BE2C (cell line): ENCODE measurements around the gene DAPK1.

Experiments
- DNase-seq: peaks from one replicate; pipeline ENCODE4 v3.0.0-alpha.2; 2020
- H3K27me3 ChIP-seq: fragments of 250-450 bp; sonication (Bioruptor Pico); 2 replicates; pipeline ENCODE4 v1.5.1; 2020; ENCODE audit warnings: mild to moderate bottlenecking
- H3K36me3 ChIP-seq: fragments of 250-450 bp; sonication (Bioruptor Pico); 2 replicates; pipeline ENCODE4 v1.5.1; 2020; ENCODE audit warnings: mild to moderate bottlenecking
- H3K4me1 ChIP-seq: fragments of 250-450 bp; sonication (Bioruptor Pico); 2 replicates; pipeline ENCODE4 v1.5.1; 2020
- H3K4me3 ChIP-seq: 2 replicates; pipeline ENCODE4 v1.5.1; 2011; ENCODE audit warnings: low read depth, low read length
- H3K9me3 ChIP-seq: fragments of 250-450 bp; sonication (Bioruptor Pico); 2 replicates; pipeline ENCODE4 v1.5.1; 2020
- TF ChIP-seq, protein P1 (sequence below): IDR thresholded peaks from 2 replicates; pipeline ENCODE4 v1.5.1; 2012; ENCODE audit warnings: mild to moderate bottlenecking, low read depth, low read length

DAPK1 gene

DNA sequence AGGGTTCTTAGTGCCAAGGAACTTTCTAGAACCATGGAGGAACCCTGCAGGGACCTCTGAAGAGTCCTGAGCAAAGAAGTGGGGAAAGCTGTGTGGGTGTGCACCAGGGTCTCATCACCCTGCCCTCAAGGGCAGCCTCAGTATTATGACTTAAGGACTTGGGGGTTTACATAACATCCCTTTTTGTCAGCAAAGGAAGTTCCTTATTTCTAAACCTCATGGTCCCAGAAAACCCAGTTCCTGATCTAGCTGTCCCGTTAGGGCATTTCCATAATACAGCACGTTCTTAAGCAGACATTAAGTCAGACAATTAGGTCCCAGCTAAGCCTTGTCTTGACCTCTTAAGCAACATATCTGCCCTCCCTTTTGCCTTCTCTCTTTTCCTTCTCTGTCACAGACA lies 57.3 kb downstream of the DAPK1 start:
- TF ChIP-seq, protein P1, sequence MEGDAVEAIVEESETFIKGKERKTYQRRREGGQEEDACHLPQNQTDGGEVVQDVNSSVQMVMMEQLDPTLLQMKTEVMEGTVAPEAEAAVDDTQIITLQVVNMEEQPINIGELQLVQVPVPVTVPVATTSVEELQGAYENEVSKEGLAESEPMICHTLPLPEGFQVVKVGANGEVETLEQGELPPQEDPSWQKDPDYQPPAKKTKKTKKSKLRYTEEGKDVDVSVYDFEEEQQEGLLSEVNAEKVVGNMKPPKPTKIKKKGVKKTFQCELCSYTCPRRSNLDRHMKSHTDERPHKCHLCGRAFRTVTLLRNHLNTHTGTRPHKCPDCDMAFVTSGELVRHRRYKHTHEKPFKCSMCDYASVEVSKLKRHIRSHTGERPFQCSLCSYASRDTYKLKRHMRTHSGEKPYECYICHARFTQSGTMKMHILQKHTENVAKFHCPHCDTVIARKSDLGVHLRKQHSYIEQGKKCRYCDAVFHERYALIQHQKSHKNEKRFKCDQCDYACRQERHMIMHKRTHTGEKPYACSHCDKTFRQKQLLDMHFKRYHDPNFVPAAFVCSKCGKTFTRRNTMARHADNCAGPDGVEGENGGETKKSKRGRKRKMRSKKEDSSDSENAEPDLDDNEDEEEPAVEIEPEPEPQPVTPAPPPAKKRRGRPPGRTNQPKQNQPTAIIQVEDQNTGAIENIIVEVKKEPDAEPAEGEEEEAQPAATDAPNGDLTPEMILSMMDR, result no peak
- DNase-seq, result no peak
- no peak overlapping the region for H3K4me3 ChIP-seq
- H3K27me3 ChIP-seq, result no peaks in the 10 kb centered on the region
- H3K4me1 ChIP-seq, result peaks cover 16% of the 10 kb centered on the region; the same call in 1 of the 2 replicates
- no peaks in the 10 kb centered on the region for H3K9me3 ChIP-seq
- no peaks in the 10 kb centered on the region for H3K36me3 ChIP-seq

DNA sequence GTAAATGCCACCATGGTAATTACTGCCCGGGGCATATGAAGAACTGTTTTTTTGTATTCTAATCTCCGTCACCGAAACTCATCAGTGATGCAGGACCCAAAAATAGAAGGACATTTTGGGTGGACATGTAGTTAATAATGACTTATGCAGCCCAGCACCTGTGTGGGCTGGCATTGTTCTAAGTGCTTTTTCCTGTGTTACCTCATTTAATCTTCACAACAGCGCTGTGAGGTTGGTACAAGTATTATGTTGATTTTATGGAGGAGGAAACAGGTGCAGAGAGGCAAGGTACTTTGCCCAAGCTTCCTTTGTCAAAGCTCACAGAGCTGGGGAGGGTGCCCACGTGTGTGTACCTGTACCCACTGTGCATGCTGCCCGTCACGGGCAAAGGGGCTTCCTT lies 58.4 kb downstream of the DAPK1 start:
- TF ChIP-seq, protein P1, result no peak
- H3K4me1 ChIP-seq, result peaks cover 16% of the 10 kb centered on the region; the same call in 1 of the 2 replicates
- no peaks in the 10 kb centered on the region for H3K36me3 ChIP-seq
- no peaks in the 10 kb centered on the region for H3K27me3 ChIP-seq
- H3K9me3 ChIP-seq, result no peaks in the 10 kb centered on the region
- H3K4me3 ChIP-seq, result no peak overlapping the region
- DNase-seq, result no peak

DNA sequence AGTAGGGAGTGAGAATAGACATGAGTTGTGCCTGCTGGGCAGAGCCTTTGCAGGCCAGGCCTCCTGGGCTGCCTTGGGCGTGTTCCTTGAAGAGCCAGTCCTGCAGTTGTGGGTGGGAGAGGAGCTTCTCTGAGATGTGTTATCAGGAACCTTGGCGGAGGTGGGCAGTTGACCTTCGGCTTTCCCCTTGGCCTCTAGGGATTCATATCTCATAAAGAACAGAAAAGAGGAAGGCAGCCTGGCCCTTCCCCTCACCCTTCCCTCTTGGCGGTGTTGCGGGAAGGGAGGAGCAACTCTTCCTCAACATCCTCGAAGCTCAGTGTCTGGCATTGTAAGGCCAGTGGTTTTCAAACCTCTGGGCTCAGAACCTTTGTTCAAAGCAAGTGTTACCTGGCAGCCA lies 59.2 kb downstream of the DAPK1 start:
- TF ChIP-seq, protein P1, result no peak
- Histone ChIP-seq H3K9me3 (no peaks in the 10 kb centered on the region), H3K36me3 (no peaks in the 10 kb centered on the region), H3K27me3 (no peaks in the 10 kb centered on the region), H3K4me3 (no peak overlapping the region), H3K4me1 (peaks cover 16% of the 10 kb centered on the region; the same call in 1 of the 2 replicates)
- no peak for DNase-seq

DNA sequence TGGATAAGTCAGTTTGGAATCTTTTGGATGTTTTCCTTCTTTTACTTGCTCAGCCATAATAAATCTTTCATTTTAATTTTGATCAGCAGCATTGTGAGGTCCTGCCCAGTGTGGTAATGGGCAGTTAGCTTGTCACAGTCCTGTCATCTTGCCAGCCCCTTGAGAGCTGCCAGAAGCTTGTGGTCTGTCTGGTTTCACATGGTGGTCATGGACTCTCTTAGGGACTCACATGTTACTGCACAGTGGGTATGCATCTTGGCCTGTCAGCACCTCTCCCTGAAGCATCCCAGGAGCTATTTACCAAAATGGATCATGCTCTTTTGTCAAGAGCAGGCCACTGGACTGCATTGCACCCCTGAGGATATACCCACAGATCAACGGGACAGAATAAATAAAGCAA lies 60.3 kb downstream of the DAPK1 start:
- Histone ChIP-seq H3K4me1 (peaks cover 16% of the 10 kb centered on the region; the same call in 1 of the 2 replicates), H3K4me3 (no peak overlapping the region), H3K36me3 (no peaks in the 10 kb centered on the region), H3K27me3 (no peaks in the 10 kb centered on the region), H3K9me3 (no peaks in the 10 kb centered on the region)
- DNase-seq, result peak; percentile 73
- TF ChIP-seq, protein P1, result no peak

DNA sequence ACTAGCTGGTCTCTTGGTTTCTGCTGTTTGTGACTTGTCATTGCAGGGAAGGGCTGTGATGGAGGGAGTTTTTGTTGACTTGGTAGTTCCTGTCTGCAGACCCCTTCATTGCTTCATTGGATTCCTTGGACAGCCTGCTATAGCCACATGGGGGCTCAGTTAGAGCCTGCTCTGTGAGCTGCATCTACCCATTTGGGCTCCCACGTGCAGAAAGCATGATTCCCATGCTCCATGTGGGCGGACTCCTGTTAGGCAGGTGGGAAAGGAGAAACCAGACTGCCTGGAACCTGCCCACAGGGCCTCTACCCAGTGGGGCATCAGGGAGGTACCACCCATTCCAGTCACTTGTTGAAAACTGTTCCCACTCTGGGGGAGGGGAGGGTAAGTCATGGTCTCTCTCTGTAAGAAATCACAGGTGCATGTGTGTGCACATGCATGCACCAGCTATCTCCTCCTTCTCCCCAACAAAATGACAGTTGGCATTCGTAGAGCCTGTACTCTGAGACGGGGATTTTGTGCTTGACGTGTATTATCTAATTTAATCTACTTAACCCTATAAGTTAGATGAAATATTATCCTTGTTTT lies 61.0 kb downstream of the DAPK1 start:
- TF ChIP-seq, protein P1, result no peak
- H3K9me3 ChIP-seq, result no peaks in the 10 kb centered on the region
- H3K36me3 ChIP-seq, result no peaks in the 10 kb centered on the region
- no peak overlapping the region for H3K4me3 ChIP-seq
- no peak for DNase-seq
- peaks cover 16% of the 10 kb centered on the region; the same call in 1 of the 2 replicates for H3K4me1 ChIP-seq
- H3K27me3 ChIP-seq, result no peaks in the 10 kb centered on the region

DNA sequence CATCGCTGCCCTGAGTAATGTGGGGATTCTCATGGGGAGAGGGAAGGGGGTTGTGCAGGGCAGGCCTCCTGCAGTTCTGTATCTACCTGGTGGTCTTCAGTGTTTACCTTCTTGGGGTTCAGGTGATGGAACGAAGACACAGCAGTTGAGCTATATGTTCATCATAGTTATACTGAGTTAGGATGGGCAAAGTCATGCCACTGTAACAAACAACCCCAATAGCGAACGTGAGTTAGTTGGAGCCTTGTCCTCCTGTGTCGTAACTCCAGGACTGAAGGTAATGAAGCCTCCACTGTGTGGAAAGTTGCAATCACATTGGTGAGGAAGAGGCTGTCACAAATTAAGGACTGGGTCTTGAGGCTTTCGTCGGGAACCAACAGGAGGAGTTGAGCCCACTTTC lies 64.4 kb downstream of the DAPK1 start:
- TF ChIP-seq, protein P1, result no peak
- Histone ChIP-seq H3K4me3 (no peak overlapping the region), H3K27me3 (no peaks in the 10 kb centered on the region), H3K36me3 (no peaks in the 10 kb centered on the region), H3K9me3 (no peaks in the 10 kb centered on the region), H3K4me1 (peaks cover 25% of the 10 kb centered on the region)
- DNase-seq, result no peak
